ENCODE measurements around the gene EPHB1.
"Not testable (repeated sequence)": the region's sequence is repeated elsewhere in the genome, so short reads cannot be mapped to it uniquely, and the experiment has no call there.

EPHB1 gene

GRCh38 chr3:135050536-135050935 lies 255.5 kb downstream of the EPHB1 start:
- no peak for DNase-seq (ENCODE audit: low spot score)

DNA sequence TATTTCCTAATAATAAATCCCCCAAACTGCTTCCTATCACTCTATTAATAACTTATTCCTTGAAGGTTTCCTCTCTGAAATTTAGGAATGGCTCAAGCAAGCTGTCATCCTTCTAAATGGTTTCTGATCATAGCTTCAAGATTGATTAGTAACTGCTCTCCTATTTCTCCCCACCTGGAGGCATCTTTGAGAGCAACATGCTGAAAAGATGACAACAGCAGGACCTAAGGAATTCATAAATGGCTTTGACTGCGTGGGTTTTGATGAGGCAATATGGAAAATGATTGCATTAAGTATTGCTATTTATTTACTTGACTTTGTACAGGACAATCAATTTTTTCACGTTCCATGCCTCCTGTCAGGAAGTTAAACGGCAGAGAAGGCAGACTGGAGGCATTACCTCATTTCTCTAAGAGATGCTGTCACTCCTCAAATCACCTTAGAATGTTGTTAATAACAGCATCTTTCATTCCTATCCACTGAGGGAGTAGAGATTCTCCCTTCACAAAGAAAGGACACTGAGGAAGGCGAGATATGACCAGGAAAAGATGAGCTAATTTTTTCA lies 256.4 kb downstream of the EPHB1 start:
- no peak for DNase-seq (ENCODE audit: low spot score)

DNA sequence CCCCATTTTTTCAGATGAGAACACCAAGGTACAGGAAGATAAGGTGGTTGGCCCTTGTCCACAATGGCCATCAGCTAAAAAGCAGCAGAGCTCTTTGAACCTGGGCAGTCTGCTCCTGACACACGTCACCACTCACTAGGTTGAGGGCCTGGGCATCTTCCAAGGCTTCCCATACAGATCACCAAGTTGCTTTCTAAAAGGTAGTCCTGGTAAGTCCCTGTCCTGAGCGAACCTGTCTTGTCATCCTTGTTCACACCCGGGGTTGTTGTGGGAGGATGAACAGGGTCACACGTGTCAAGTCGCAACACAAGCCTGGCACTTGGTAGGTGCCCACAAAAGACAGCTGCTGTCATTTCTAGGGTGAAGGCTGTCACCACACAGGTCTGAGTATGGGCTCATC lies 260.4 kb downstream of the EPHB1 start:
- DNase-seq (ENCODE audit: low spot score): no peak

GRCh38 chr3:135056084-135056730 lies 261.1 kb downstream of the EPHB1 start:
- no peak for DNase-seq (ENCODE audit: low spot score)

DNA sequence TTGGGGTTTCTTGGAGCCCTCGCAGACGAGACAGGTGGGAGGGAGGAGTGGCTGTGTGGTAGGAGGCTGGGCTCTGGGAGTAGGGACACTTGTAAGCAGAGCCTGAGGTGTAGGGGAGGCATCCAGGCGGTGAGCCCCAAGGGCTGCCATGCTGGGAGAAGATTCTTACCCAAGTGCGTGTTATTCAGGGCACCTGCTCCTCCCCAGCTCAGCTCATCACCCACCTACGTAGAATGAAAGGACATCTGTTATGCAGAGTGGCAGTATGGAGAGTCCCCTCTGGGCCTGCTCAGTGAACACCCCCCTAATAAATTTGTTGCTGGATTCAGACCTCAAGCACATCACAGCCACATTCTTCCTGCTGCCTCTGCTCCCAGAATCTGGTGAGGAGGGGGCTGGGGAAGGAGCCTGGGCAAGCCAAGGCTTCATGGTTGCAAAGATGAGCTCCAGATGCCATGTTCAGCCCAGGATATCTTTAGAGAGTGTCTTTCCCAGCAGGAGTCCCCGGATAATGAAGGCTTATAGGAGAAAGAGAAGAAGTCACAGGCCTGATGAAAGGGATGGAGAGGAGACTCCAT lies 261.8 kb downstream of the EPHB1 start:
- DNase-seq (ENCODE audit: low spot score): no peak

GRCh38 chr3:135057996-135058395 lies 262.9 kb downstream of the EPHB1 start:
- DNase-seq (ENCODE audit: low spot score): no peak

GRCh38 chr3:135059580-135059979 lies 264.5 kb downstream of the EPHB1 start:
- no peak for DNase-seq (ENCODE audit: low spot score)

DNA sequence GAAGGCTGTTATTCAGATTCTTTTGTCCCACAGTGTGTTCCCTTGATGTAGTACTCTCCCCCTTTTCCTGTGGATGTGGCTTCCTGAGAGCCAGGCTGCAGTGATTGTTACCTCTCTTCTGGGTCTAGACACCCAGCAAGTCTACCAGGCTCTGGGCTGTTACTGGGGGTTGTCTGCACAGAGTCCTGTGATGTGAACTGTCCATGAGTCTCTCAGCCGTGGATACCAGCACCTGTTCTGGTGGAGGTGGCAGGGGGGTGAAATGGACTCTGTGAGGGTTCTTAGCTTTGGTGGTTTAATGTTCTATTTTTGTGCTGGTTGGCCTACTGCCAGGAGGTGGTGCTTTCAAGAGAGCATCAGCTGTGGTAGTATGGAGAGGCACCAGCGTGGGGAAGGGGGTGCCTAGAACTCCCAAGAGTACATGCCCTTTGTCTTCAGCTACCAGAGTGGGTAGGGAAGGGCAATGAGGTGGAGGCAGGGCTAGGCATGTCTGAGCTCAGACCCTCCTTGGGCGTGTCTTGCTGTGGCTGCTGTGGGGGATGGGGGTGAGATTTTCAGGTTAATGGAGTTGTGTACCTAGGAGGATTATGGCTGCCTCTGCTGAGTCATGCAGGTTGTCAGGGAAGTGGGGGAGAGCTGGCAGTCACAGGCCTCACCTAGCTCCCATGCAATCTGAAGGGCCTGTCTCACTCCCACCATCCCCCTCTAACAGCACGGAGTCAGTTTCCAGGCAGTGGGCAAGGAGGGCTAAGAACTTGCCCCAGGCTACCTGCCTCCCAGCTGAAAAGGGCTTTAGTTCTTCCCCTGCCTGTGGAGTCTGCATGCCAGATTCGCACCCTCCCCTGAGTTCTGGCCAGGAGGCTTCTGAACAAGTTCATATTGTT lies 272.0 kb downstream of the EPHB1 start:
- DNase-seq (ENCODE audit: low spot score): not testable (repeated sequence)

DNA sequence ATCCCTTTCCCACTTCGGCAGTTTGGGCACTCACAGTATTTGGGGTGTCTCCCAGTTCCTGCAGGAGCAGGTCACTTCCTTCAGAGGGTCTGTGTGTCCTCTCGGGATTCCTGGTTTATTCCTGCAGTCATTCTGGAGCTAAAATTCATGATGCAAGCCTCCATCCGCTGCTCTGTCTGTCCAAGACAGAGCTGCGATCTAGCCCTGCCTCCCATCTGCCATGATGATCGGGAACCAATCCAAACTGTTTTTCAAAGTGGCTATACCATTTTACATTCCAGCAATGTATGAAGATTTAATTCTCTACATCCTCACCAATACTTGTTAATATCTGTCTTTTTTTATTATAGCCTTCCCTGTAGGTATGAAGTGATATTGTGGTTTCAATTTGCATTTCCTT lies 273.0 kb downstream of the EPHB1 start:
- DNase-seq (ENCODE audit: low spot score): no peak

- DNase-seq (ENCODE audit: low spot score): no peak
These were observed 274.3 kb downstream of the EPHB1 start for GRCh38 chr3:135069406-135069805.

DNA sequence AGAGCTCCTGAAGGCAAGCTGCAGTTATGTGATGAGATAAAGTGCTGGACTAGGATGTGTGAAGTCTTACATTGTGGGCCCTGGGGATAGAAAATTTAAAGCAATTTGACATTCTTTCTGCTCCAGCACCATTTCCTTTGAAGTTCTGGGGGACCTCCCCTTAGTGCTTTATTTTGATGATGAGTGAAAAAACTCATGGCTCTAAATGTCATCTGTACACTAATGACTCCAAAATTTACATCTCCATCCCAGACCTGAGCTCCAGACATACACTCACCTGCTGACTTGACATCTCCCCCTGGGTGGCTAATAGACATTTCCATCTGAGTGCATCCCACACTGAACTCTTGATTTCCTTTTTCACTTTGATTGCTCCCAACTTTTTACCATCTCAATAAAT lies 276.4 kb downstream of the EPHB1 start:
- no peak for DNase-seq (ENCODE audit: low spot score)

- DNase-seq (ENCODE audit: low spot score): no peak
These were observed 277.4 kb downstream of the EPHB1 start for GRCh38 chr3:135072431-135072830.

DNA sequence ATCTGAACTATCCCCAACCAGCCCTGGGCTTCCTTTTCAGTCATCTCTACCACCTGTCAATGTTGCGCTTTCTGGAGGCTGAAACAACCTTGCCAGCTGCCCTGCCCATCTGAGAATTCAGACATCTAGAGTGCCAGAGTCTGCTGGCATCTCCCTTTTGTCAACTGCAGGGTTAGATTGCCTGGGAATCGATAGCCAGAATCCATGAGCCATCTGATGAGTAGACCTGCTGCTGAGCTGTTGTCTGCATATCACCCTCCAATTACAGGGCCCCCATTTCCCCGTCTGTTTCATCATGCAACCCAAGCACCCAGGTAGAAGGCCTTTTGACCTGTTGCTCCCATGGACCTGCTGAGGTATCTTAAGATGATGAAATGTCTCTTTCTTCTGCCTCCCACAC lies 280.1 kb downstream of the EPHB1 start:
- DNase-seq (ENCODE audit: low spot score): no peak

GRCh38 chr3:135076341-135076740 lies 281.3 kb downstream of the EPHB1 start:
- no peak for DNase-seq (ENCODE audit: low spot score)

DNA sequence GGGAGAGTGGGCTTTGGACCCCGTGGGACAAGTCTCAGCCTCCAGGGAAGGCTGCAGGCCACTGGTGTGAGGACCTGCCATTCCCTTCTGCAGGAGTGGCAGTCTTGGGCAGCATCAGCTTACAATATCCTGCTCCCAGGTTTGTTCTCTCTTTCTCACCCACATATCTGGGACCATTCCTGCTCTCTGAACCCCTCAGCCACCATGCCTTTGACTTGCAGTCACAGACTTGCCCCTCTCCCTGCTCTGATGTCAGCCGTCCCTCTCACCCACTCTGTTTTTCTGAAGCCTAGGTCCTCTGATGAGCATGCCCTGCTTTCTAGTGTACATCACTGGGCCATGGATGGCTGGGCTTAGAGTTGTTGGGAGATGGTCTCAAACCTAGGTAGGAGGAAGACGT lies 282.1 kb downstream of the EPHB1 start:
- no peak for DNase-seq (ENCODE audit: low spot score)

DNA sequence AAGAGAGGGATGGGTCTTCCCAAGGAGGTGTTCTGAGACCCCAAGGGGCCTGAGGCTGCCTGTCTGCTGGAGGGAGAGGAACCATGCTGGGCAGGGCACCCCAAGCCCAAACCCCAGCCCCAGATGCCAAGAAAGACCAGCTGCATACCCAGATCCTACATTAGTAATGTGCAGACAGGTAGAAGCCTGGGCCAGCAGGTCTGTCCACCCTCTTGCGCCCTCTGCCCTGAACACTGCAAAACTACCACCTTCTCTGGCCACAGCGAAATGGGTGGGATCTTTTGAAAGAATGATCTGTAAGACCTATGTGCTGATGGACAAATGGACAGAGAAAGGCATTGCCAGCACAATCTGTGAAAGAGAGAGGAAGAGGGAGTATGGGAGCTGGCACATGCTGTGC lies 283.2 kb downstream of the EPHB1 start:
- DNase-seq (ENCODE audit: low spot score): no peak

DNA sequence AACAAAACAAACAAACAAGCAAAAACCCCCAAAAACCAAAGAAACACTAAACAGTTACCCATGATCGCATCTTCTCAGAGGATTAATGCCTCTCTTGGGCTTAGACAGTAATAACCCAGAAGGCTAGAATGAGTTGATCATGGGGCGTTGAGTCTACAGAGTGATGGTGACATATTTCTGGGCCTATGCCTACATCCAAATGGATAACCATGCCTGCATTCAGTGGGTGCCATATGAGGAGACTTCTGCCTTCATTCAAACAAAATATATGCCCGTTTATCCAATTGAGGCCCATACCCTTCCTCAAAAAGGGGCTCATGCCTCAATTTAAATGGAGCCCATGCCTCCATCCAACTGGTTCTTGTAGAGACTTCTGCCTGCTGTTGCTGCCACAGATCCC lies 284.0 kb downstream of the EPHB1 start:
- no peak for DNase-seq (ENCODE audit: low spot score)

- DNase-seq (ENCODE audit: low spot score): no peak
These were observed 286.4 kb downstream of the EPHB1 start for GRCh38 chr3:135081451-135081850.

DNA sequence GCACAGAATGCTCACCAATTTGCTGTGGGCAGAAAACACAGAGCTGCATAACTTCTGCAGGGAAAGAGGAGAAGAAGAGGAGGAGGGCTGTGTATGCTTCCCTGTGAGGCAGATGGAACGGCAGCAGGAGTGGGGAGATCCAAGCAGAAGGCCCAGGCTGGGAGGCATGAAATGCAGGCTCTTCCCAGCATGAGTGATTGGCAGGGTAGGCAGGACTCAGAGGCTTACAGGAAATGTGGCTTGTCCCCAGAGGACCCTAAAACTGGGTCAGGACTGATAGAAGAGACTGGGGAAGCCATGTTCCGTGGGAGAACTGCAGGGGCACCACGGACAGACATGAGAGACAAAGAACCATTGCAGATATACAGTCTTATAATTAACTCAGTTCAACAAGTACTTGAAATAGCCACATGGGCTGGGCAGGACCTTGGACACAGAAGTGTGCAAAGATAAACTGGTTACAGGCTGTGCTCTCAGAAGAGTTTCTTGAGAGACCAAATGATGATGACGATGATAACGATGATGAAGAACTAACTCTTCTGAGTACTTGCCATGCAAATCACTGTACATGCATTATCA lies 286.9 kb downstream of the EPHB1 start:
- DNase-seq (ENCODE audit: low spot score): no peak

DNA sequence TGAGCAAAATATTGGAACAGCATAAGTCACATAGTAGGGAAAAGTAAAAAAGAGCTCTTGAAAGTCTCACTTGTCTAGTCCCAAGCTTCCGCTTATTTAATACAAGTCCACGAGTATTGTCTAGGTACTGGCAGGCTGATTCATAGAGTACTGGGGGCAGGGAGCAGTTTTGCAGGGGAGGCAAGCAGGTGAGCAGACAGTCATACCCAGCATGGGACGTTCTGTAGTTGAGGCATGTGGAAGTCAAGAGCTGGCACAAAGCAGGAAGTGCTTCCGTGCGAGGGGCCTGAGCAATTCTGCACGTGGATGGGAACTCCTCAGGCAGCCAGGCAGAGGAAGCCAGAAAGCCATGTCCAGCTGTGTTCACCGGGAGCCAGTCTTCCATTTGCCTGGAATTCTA lies 287.6 kb downstream of the EPHB1 start:
- no peak for DNase-seq (ENCODE audit: low spot score)

- no peak for DNase-seq (ENCODE audit: low spot score)
These were observed 288.1 kb downstream of the EPHB1 start for GRCh38 chr3:135083179-135083578.

DNA sequence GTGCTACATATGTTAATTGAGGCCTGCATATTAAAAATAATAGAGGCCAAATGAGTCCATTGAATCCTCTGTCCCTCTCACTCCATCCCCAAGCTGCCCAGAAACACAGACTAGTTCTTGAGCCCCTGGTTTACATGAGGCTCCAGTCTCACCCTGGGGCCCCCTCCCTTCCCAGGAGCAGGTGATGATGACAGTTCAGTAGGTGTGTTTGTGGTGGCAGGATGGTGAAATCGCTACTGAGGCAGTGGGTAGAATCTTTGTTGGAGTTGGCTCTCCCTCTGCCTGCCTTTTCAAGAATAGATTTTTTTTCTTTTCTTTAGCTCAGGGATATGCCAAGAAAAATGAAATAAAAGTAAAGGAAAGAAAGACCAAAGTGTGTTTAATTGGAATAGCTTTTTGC lies 288.7 kb downstream of the EPHB1 start:
- DNase-seq (ENCODE audit: low spot score): no peak

- DNase-seq (ENCODE audit: low spot score): no peak
These were observed 289.3 kb downstream of the EPHB1 start for GRCh38 chr3:135084405-135084804.

All from left forelimb (tissue), 1 donor.